ENCODE results near the gene C13orf46. TPM values are rescaled to one million over a fixed set of nuclear protein-coding genes. Genes with fewer than 3 reads are reported as not detected.
"Not testable (repeated sequence)": the region's sequence is repeated elsewhere in the genome, so short reads cannot be mapped to it uniquely, and the experiment has no call there.

The C13orf46 gene
- total and polyA plus RNA-seq, 8 donors = 2.9 to 23.1 (median 10.6) TPM

GRCh38 chr13:113915012-113915763 is 58.7 kb downstream of the C13orf46 start:
- Histone ChIP-seq H3K36me3 (no peaks in the 10 kb centered on the region), H3K27me3 (no peaks in the 10 kb centered on the region), H3K4me3 (no peak overlapping the region), H3K27ac (no peak overlapping the region), H3K9me3 (no peaks in the 10 kb centered on the region), H3K4me1 (no peaks in the 10 kb centered on the region)
- FAIRE-seq (no peak), ATAC-seq (no peak), DNase-seq (peak in 2 of 6 donors; percentile 4 to 42)
- 49 to 56% methylated on average over 21 of the region's 21 CpGs for WGBS, 2 donors
- intact Hi-C loops (cut with DNase I) = no loop called here
- no peak for TF ChIP-seq CTCF (IDR thresholded peaks at IDR 0.05)

GRCh38 chr13:113914333-113915011 is 59.4 kb downstream of the C13orf46 start:
- Histone ChIP-seq H3K4me1 (no peaks in the 10 kb centered on the region), H3K27me3 (no peaks in the 10 kb centered on the region), H3K4me3 (no peak overlapping the region), H3K9me3 (no peaks in the 10 kb centered on the region), H3K27ac (no peak overlapping the region), H3K36me3 (no peaks in the 10 kb centered on the region)
- peak in 2 of 6 donors; percentile 5 to 24 for DNase-seq
- 70 to 78% methylated on average over 24 of the region's 24 CpGs for WGBS, 2 donors
- no peak for ATAC-seq
- no peak for TF ChIP-seq CTCF (IDR thresholded peaks at IDR 0.05)
- FAIRE-seq = no peak
- intact Hi-C loops (cut with DNase I) = no loop called here

- H3K9me3 ChIP-seq; H3K27ac ChIP-seq; H3K27me3 ChIP-seq; DNase-seq; H3K4me1 ChIP-seq; intact Hi-C loops (cut with DNase I); ATAC-seq; H3K4me3 ChIP-seq; H3K36me3 ChIP-seq; FAIRE-seq: not testable (repeated sequence)
- 80 to 91% methylated on average over 22 of the region's 22 CpGs for WGBS, 2 donors
These were observed 60.0 kb downstream of the C13orf46 start for GRCh38 chr13:113913838-113914237.

- H3K9me3 ChIP-seq; H3K4me3 ChIP-seq; H3K27ac ChIP-seq; intact Hi-C loops (cut with DNase I); ATAC-seq; DNase-seq; H3K27me3 ChIP-seq; H3K36me3 ChIP-seq; FAIRE-seq; H3K4me1 ChIP-seq: not testable (repeated sequence)
- 66 to 70% methylated on average over 8 of the region's 8 CpGs for WGBS, 2 donors
These were observed 60.5 kb downstream of the C13orf46 start for GRCh38 chr13:113913408-113913807.

GRCh38 chr13:113912596-113912995 is 61.3 kb downstream of the C13orf46 start:
- no peak for TF ChIP-seq CTCF (IDR thresholded peaks at IDR 0.05)
- DNase-seq (no peak), FAIRE-seq (no peak), ATAC-seq (no peak)
- H3K4me3 ChIP-seq = no peak overlapping the region
- H3K4me1 ChIP-seq = no peaks in the 10 kb centered on the region
- H3K27me3 ChIP-seq = no peaks in the 10 kb centered on the region
- H3K36me3 ChIP-seq = no peaks in the 10 kb centered on the region
- intact Hi-C loops (cut with DNase I) = no loop called here
- no peaks in the 10 kb centered on the region for H3K9me3 ChIP-seq
- WGBS, 2 donors = 58 to 61% methylated on average over 3 of the region's 3 CpGs
- H3K27ac ChIP-seq = no peak overlapping the region
